NCI-H345 treated with DMSO at 0.1 percent for 48 hours (cell line): ENCODE data around the gene USO1.
"Not testable (repeated sequence)": the region's sequence is repeated elsewhere in the genome, so short reads cannot be mapped to it uniquely, and the experiment has no call there.

ENCODE experiments used
- DNase-seq: peaks from one replicate; lab custom pipeline; 2025; ENCODE audit not compliant: unreplicated experiment; lab: John Stamatoyannopoulos, UW

Gene USO1

GRCh38 chr4:75714011-75714410, 10.4 kb upstream of the USO1 start:
- DNase-seq, result no peak

GRCh38 chr4:75714704-75715103, 9.7 kb upstream of the USO1 start:
- no peak for DNase-seq

GRCh38 chr4:75715105-75715799, 9.1 kb upstream of the USO1 start:
- no peak for DNase-seq

GRCh38 chr4:75716054-75716453, 8.3 kb upstream of the USO1 start:
- not testable (repeated sequence) for DNase-seq

- no peak for DNase-seq
Observed at GRCh38 chr4:75717408-75717807, 7.0 kb upstream of the USO1 start.

GRCh38 chr4:75718529-75718928, 5.8 kb upstream of the USO1 start:
- DNase-seq, result no peak

- DNase-seq, result no peak
Observed at GRCh38 chr4:75722417-75722816, 2.0 kb upstream of the USO1 start.

- no peak for DNase-seq
Observed at GRCh38 chr4:75723163-75724065, 963 bp upstream of the USO1 start.

GRCh38 chr4:75724867-75725724, 719 bp downstream of the USO1 start:
- peak; percentile 26 for DNase-seq

- DNase-seq, result not testable (repeated sequence)
Observed at GRCh38 chr4:75725942-75726538, 1.7 kb downstream of the USO1 start.

GRCh38 chr4:75726577-75726976, 2.2 kb downstream of the USO1 start:
- no peak for DNase-seq

- no peak for DNase-seq
Observed at GRCh38 chr4:75727073-75727472, 2.7 kb downstream of the USO1 start.

GRCh38 chr4:75729836-75730235, 5.5 kb downstream of the USO1 start:
- DNase-seq, result no peak

- no peak for DNase-seq
Observed at GRCh38 chr4:75733369-75733768, 9.0 kb downstream of the USO1 start.

- no peak for DNase-seq
Observed at GRCh38 chr4:75735525-75735924, 11.1 kb downstream of the USO1 start.

GRCh38 chr4:75736862-75737261, 12.5 kb downstream of the USO1 start:
- DNase-seq, result no peak

GRCh38 chr4:75737398-75737797, 13.0 kb downstream of the USO1 start:
- no peak for DNase-seq

- no peak for DNase-seq
Observed at GRCh38 chr4:75741027-75741426, 16.6 kb downstream of the USO1 start.

GRCh38 chr4:75742451-75742850, 18.1 kb downstream of the USO1 start:
- DNase-seq, result no peak

- DNase-seq, result no peak
Observed at GRCh38 chr4:75745161-75745560, 20.8 kb downstream of the USO1 start.

GRCh38 chr4:75745721-75746199, 21.4 kb downstream of the USO1 start:
- no peak for DNase-seq
